Medulla oblongata (tissue), 1 donor: Measurements from ENCODE around the gene UVSSA.

Experiments used
- DNase-seq: peaks from one replicate; pipeline ENCODE4 v3.0.0-alpha.2; 2015; ENCODE audit errors: extremely low spot score

UVSSA gene

GRCh38 chr4:1396806-1397455 lies 49.9 kb downstream of the UVSSA start:
- DNase-seq: no peak

- no peak for DNase-seq
These were observed 51.9 kb downstream of the UVSSA start for GRCh38 chr4:1398681-1399507.

GRCh38 chr4:1399508-1400190 lies 52.6 kb downstream of the UVSSA start:
- no peak for DNase-seq

GRCh38 chr4:1400191-1400805 lies 53.3 kb downstream of the UVSSA start:
- DNase-seq: no peak

- no peak for DNase-seq
These were observed 53.9 kb downstream of the UVSSA start for GRCh38 chr4:1400831-1401408.

- no peak for DNase-seq
These were observed 54.5 kb downstream of the UVSSA start for GRCh38 chr4:1401409-1402020.

GRCh38 chr4:1402021-1402515 lies 55.1 kb downstream of the UVSSA start:
- no peak for DNase-seq

- DNase-seq: no peak
These were observed 55.6 kb downstream of the UVSSA start for GRCh38 chr4:1402516-1403091.

GRCh38 chr4:1403177-1403583 lies 56.2 kb downstream of the UVSSA start:
- DNase-seq: no peak

GRCh38 chr4:1403591-1404572 lies 56.9 kb downstream of the UVSSA start:
- DNase-seq: no peak

- no peak for DNase-seq
These were observed 57.7 kb downstream of the UVSSA start for GRCh38 chr4:1404573-1405253.

- no peak for DNase-seq
These were observed 58.2 kb downstream of the UVSSA start for GRCh38 chr4:1405254-1405635.

- DNase-seq: no peak
These were observed 58.8 kb downstream of the UVSSA start for GRCh38 chr4:1405636-1406393.

- no peak for DNase-seq
These were observed 59.5 kb downstream of the UVSSA start, which contains the start of gene NKX1-1 for GRCh38 chr4:1406394-1406980. Gene NKX1-1, minus strand, starts transcription at chr4:1406442. Its CDS starts 0 bp downstream, at chr4:1406442.

- no peak for DNase-seq
These were observed 60.1 kb downstream of the UVSSA start for GRCh38 chr4:1406981-1407656.

- DNase-seq: no peak
These were observed 60.8 kb downstream of the UVSSA start for GRCh38 chr4:1407657-1408333.

GRCh38 chr4:1408418-1408817 lies 61.4 kb downstream of the UVSSA start:
- DNase-seq: no peak
